Keratinocyte (primary cell): ENCODE data around the gene NHERF2.

Experiments
- EZH2 ChIP-seq: IDR thresholded peaks from one replicate; pipeline ENCODE4 v1.6.1; 2012; ENCODE audit warnings: inconsistent platforms, mild to moderate bottlenecking, low read length, moderate library complexity
- TF ChIP-seq, protein P1 (sequence below), 3 experiments: IDR thresholded peaks in 1 of 3; conservative IDR thresholded peaks in 1 of 3; optimal IDR thresholded peaks in 1 of 3; 2 replicates in 2 of 3; 3 replicates in 1 of 3; pipeline versions ENCODE3 to v1.5.1; 2011; ENCODE audit warnings: low read length in 3 of 3, mild to moderate bottlenecking in 3 of 3, moderate library complexity in 2 of 3, control low read depth in 1 of 3, inconsistent platforms in 1 of 3; ENCODE audit not compliant: insufficient read depth in 2 of 3; ENCODE audit errors: extremely low read depth in 1 of 3

DNA sequence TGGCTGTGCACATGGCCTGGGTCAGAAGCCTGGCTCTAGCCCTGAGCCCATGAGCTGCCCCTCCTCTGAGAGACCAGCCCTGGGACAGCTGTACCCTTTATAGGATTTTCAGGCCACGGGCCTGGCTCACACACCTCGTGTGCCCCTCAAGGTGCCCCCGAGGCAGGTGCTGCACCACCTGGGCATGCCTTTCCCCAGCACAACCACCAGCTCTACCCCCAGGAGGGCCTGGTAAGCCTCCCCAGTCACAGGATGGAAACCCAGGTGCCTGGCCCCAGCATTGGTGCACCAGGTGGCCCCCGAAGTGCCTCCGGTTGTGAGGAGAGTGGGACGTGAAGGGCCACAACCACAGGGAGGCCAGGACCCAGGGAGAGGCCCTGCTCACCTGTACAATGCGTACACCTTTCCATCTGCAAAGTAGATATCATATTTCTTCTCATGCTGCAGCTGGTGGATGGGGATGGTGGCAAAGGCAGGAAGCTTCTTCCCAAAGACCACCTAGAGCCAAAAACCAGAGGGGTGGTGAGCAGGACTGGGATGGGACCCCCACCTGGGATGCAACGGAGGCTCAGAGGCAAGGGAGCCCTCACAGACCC is 23.4 kb upstream of the NHERF2 start:
- TF ChIP-seq, protein P1, sequence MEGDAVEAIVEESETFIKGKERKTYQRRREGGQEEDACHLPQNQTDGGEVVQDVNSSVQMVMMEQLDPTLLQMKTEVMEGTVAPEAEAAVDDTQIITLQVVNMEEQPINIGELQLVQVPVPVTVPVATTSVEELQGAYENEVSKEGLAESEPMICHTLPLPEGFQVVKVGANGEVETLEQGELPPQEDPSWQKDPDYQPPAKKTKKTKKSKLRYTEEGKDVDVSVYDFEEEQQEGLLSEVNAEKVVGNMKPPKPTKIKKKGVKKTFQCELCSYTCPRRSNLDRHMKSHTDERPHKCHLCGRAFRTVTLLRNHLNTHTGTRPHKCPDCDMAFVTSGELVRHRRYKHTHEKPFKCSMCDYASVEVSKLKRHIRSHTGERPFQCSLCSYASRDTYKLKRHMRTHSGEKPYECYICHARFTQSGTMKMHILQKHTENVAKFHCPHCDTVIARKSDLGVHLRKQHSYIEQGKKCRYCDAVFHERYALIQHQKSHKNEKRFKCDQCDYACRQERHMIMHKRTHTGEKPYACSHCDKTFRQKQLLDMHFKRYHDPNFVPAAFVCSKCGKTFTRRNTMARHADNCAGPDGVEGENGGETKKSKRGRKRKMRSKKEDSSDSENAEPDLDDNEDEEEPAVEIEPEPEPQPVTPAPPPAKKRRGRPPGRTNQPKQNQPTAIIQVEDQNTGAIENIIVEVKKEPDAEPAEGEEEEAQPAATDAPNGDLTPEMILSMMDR (optimal IDR thresholded peaks at IDR 0.05 in 1 of 3, IDR thresholded peaks at IDR 0.05 in 1 of 3, conservative IDR thresholded peaks at IDR 0.05 in 1 of 3; ENCODE audit: extremely low read depth in 1 of 3, insufficient read depth in 2 of 3, low read length in 3 of 3) = no peak
- no peak for TF ChIP-seq EZH2
